Esophagus muscularis mucosa (tissue), 4 donors: ENCODE data around the gene AIF1L.

Experiments used
- EP300 ChIP-seq: sonication (generic); formaldehyde crosslinking; IDR thresholded peaks from one replicate; pipeline ENCODE4 v1.6.1; 2017; ENCODE audit warnings: antibody characterized with exemption
- POLR2A ChIP-seq: fragments of 450-650 bp; IDR thresholded peaks from one replicate; pipeline ENCODE4 v1.6.1; 2017; ENCODE audit warnings: antibody characterized with exemption, moderate library complexity, mild to moderate bottlenecking, low read depth
- POLR2AphosphoS5 ChIP-seq, 2 donors: sonication (generic); formaldehyde crosslinking; IDR thresholded peaks; one replicate each; pipeline ENCODE4 v1.6.1; 2017; ENCODE audit warnings: antibody characterized with exemption in 2 of 2
- TF ChIP-seq, protein P1 (sequence below), 3 experiments: fragments of 200-600 bp in 2 of 3; fragments of 450-650 bp in 1 of 3; sonication (generic) in 2 of 3; IDR thresholded peaks; one replicate each; pipeline ENCODE4 v1.5.1; 2017 to 2019; ENCODE audit warnings: antibody characterized with exemption in 3 of 3, mild to moderate bottlenecking in 2 of 3, moderate library complexity in 1 of 3

DNA sequence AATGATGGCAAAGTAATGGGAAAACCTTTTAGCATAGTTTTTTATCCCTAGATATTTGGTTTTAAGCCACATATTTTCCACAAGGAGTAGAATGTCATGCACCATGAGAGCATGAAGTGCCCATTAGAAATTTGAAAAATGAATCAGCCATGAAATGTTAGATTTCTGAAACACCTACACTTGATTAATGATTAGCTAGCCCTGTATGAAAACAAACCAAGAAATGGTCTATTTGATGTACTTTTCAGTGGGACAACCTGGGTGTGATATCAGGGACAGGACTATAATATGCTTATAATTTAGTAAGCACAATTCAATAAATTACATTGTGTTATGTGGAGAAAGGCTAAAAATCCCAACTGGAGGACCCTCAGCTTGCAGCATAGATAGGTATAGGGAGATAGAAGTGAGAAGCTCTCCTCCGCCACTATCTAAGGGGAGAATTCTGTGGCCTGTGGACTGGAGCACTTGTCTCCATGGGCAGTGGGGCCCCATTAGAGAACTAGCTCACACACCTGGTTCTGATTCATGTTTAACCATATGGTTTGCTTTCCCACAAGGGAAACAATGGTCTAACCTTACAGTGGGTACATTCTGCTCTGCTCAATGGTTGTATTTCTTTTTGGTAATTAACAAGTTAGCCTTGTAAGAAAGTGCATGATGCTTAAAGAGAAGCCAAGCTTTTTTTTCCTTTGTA lies 64.2 kb downstream of the AIF1L start:
- TF ChIP-seq, protein P1, sequence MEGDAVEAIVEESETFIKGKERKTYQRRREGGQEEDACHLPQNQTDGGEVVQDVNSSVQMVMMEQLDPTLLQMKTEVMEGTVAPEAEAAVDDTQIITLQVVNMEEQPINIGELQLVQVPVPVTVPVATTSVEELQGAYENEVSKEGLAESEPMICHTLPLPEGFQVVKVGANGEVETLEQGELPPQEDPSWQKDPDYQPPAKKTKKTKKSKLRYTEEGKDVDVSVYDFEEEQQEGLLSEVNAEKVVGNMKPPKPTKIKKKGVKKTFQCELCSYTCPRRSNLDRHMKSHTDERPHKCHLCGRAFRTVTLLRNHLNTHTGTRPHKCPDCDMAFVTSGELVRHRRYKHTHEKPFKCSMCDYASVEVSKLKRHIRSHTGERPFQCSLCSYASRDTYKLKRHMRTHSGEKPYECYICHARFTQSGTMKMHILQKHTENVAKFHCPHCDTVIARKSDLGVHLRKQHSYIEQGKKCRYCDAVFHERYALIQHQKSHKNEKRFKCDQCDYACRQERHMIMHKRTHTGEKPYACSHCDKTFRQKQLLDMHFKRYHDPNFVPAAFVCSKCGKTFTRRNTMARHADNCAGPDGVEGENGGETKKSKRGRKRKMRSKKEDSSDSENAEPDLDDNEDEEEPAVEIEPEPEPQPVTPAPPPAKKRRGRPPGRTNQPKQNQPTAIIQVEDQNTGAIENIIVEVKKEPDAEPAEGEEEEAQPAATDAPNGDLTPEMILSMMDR (IDR thresholded peaks at IDR 0.05), result no peak
- TF ChIP-seq EP300 (no peak), POLR2AphosphoS5 (IDR thresholded peaks at IDR 0.05) (no peak), POLR2A (no peak)
